ENCODE data around the gene LMCD1.

LMCD1 gene

GRCh38 chr3:8595252-8595651 lies 93.6 kb downstream of the LMCD1 start:
- DNase-seq, result no peak

- no peak for DNase-seq
Observed at GRCh38 chr3:8595695-8596115, 94.1 kb downstream of the LMCD1 start.

GRCh38 chr3:8596321-8597218 lies 94.9 kb downstream of the LMCD1 start:
- DNase-seq, result no peak

- DNase-seq, result no peak
Observed at GRCh38 chr3:8597219-8597853, 95.7 kb downstream of the LMCD1 start.

GRCh38 chr3:8599146-8599545 lies 97.5 kb downstream of the LMCD1 start:
- no peak for DNase-seq

GRCh38 chr3:8600457-8600856 lies 98.8 kb downstream of the LMCD1 start:
- no peak for DNase-seq

- no peak for DNase-seq
Observed at GRCh38 chr3:8603115-8603710, 101.6 kb downstream of the LMCD1 start.

- DNase-seq, result no peak
Observed at GRCh38 chr3:8604006-8604405, 102.4 kb downstream of the LMCD1 start.

- no peak for DNase-seq
Observed at GRCh38 chr3:8604988-8605387, 103.4 kb downstream of the LMCD1 start.

- no peak for DNase-seq
Observed at GRCh38 chr3:8606701-8607231, 105.1 kb downstream of the LMCD1 start.

- peak; percentile 15 for DNase-seq
Observed at GRCh38 chr3:8607234-8608040, 105.8 kb downstream of the LMCD1 start.

GRCh38 chr3:8608041-8608790 lies 106.6 kb downstream of the LMCD1 start:
- no peak for DNase-seq

GRCh38 chr3:8608791-8609467 lies 107.3 kb downstream of the LMCD1 start:
- no peak for DNase-seq

- no peak for DNase-seq
Observed at GRCh38 chr3:8610951-8611350, 109.3 kb downstream of the LMCD1 start.

- no peak for DNase-seq
Observed at GRCh38 chr3:8617921-8618320, 116.3 kb downstream of the LMCD1 start.

GRCh38 chr3:8618950-8619349 lies 117.3 kb downstream of the LMCD1 start:
- no peak for DNase-seq

GRCh38 chr3:8619548-8619947 lies 117.9 kb downstream of the LMCD1 start:
- no peak for DNase-seq

GRCh38 chr3:8621141-8621540 lies 119.5 kb downstream of the LMCD1 start:
- DNase-seq, result no peak

- no peak for DNase-seq
Observed at GRCh38 chr3:8621872-8622271, 120.2 kb downstream of the LMCD1 start.

GRCh38 chr3:8622873-8623691 lies 121.5 kb downstream of the LMCD1 start:
- DNase-seq, result peak; percentile 47
